Parathyroid adenoma (tissue), 2 donors: ENCODE measurements around the gene PADI6.

ENCODE experiments used
- H2AFZ ChIP-seq: fragments of 300-600 bp; sonication (generic); one replicate; pipeline ENCODE4 v1.7.0; 2017; ENCODE audit warnings: antibody characterized with exemption, mild to moderate bottlenecking
- H3K27ac ChIP-seq: fragments of 300-600 bp; sonication (generic); one replicate; pipeline ENCODE4 v1.7.0; 2017
- H3K27me3 ChIP-seq: fragments of 300-600 bp; sonication (generic); one replicate; pipeline ENCODE4 v1.7.0; 2017; ENCODE audit warnings: low read length; ENCODE audit not compliant: control insufficient read depth, insufficient read depth
- H3K36me3 ChIP-seq: fragments of 300-600 bp; sonication (generic); one replicate; pipeline ENCODE4 v1.7.0; 2017; ENCODE audit warnings: low read length; ENCODE audit not compliant: control insufficient read depth, insufficient read depth
- H3K4me1 ChIP-seq: fragments of 300-600 bp; sonication (generic); one replicate; pipeline ENCODE4 v1.7.0; 2017; ENCODE audit warnings: control low read depth
- H3K4me2 ChIP-seq: fragments of 300-600 bp; sonication (generic); one replicate; pipeline ENCODE4 v1.7.0; 2017; ENCODE audit warnings: low read length
- H3K4me3 ChIP-seq: fragments of 300-600 bp; sonication (generic); one replicate; pipeline ENCODE4 v1.7.0; 2017; ENCODE audit warnings: low read depth, low read length
- H3K79me2 ChIP-seq: fragments of 300-600 bp; sonication (generic); one replicate; pipeline ENCODE4 v1.7.0; 2017; ENCODE audit warnings: control low read depth
- H3K9ac ChIP-seq: fragments of 300-600 bp; sonication (generic); one replicate; pipeline ENCODE4 v1.7.0; 2017; ENCODE audit warnings: mild to moderate bottlenecking
- H3K9me3 ChIP-seq: fragments of 300-600 bp; sonication (generic); one replicate; pipeline ENCODE4 v1.7.0; 2017; ENCODE audit warnings: low read length; ENCODE audit not compliant: control insufficient read depth
- CTCF ChIP-seq: fragments of 300-600 bp; sonication (generic); IDR thresholded peaks from one replicate; pipeline ENCODE4 v1.7.0; 2017; ENCODE audit warnings: antibody characterized with exemption, mild to moderate bottlenecking
- donor health status: primary hyperparathyroidism.

PADI6 gene

GRCh38 chr1:17437260-17437579 lies 65.2 kb downstream of the PADI6 start:
- no peak overlapping the region for H3K27ac ChIP-seq
- no peaks in the 10 kb centered on the region for H3K36me3 ChIP-seq
- H2AFZ ChIP-seq: peak overlapping the region; percentile 53
- no peaks in the 10 kb centered on the region for H3K27me3 ChIP-seq
- TF ChIP-seq CTCF: no peak
- H3K9ac ChIP-seq: no peak overlapping the region
- peak overlapping the region; percentile 42 for H3K4me3 ChIP-seq
- H3K79me2 ChIP-seq: no peaks in the 10 kb centered on the region
- no peaks in the 10 kb centered on the region for H3K9me3 ChIP-seq
- peak overlapping the region; percentile 53 for H3K4me2 ChIP-seq
- H3K4me1 ChIP-seq: no peaks in the 10 kb centered on the region

GRCh38 chr1:17437580-17438317 lies 65.8 kb downstream of the PADI6 start:
- Histone ChIP-seq H3K9ac (no peak overlapping the region), H3K36me3 (no peaks in the 10 kb centered on the region), H3K79me2 (no peaks in the 10 kb centered on the region), H3K9me3 (no peaks in the 10 kb centered on the region), H3K4me3 (peak overlapping the region; percentile 42), H3K4me2 (peak overlapping the region; percentile 95), H3K4me1 (no peaks in the 10 kb centered on the region), H3K27me3 (no peaks in the 10 kb centered on the region), H2AFZ (peak overlapping the region; percentile 53), H3K27ac (no peak overlapping the region)
- TF ChIP-seq CTCF: no peak

- Histone ChIP-seq H3K36me3 (no peaks in the 10 kb centered on the region), H3K79me2 (no peaks in the 10 kb centered on the region), H3K27ac (peak overlapping the region; percentile 32), H3K9me3 (no peaks in the 10 kb centered on the region), H3K4me2 (peak overlapping the region; percentile 95), H3K4me1 (no peaks in the 10 kb centered on the region), H3K9ac (no peak overlapping the region), H2AFZ (peak overlapping the region; percentile 50), H3K27me3 (no peaks in the 10 kb centered on the region), H3K4me3 (peak overlapping the region; percentile 97)
- no peak for TF ChIP-seq CTCF
Observed at GRCh38 chr1:17438318-17439249, 66.6 kb downstream of the PADI6 start.

- Histone ChIP-seq H3K27me3 (no peaks in the 10 kb centered on the region), H2AFZ (peak within 1 kb of the TSS; percentile 81), H3K27ac (peak within 1 kb of the TSS; percentile 51), H3K4me3 (peak within 1 kb of the TSS; percentile 97), H3K9ac (no peak within 1 kb of the TSS), H3K9me3 (no peaks in the 10 kb centered on the region), H3K36me3 (no peaks in the 10 kb centered on the region), H3K79me2 (no peaks in the 10 kb centered on the region), H3K4me1 (no peaks in the 10 kb centered on the region), H3K4me2 (peak within 1 kb of the TSS; percentile 95)
- TF ChIP-seq CTCF: no peak
Observed at GRCh38 chr1:17439250-17440073, 67.5 kb downstream of the PADI6 start, which contains the start of gene RCC2. Gene RCC2 (minus strand): TSS chr1:17439677. CDS start chr1:17438514, 1,163 bp downstream.
